SK-N-SH (cell line): Measurements from ENCODE around the gene TCEA3. TPM values are rescaled to one million over a fixed set of nuclear protein-coding genes. Genes with fewer than 3 reads are reported as not detected.

Experiments
- CTCF ChIA-PET: fragments of 300-600, 350-600 bp; formaldehyde crosslinking; extraction: SDS; loops from one replicate; lab custom pipeline; 2021; lab: Yijun Ruan, JAX
- POLR2A ChIA-PET: fragments of 350-600 bp; sonication (Branson Sonifier 250); formaldehyde crosslinking; extraction: SDS; loops from one replicate; lab custom pipeline; 2020; ENCODE audit warnings: antibody characterized with exemption, inconsistent platforms; lab: Yijun Ruan, JAX
- DNase-seq: peaks from one replicate; pipeline ENCODE4 v3.0.0; 2012
- H2AFZ ChIP-seq: fragments of 200-600 bp; sonication (generic); 2 replicates; pipeline ENCODE4 v1.8.1; 2016; ENCODE audit warnings: antibody characterized with exemption, mild to moderate bottlenecking, low read depth
- H3F3A ChIP-seq: fragments of 200-600 bp; sonication (generic); replicated peaks from 2 replicates; pipeline ENCODE3; 2016; ENCODE audit warnings: antibody characterized with exemption, mild to moderate bottlenecking; ENCODE audit not compliant: insufficient read depth
- H3K27ac ChIP-seq, 2 experiments: fragments of 200-500 bp in 1 of 2; fragments of 200-600 bp in 1 of 2; sonication (Bioruptor generic) in 1 of 2; sonication (generic), shearing (Covaris generic) in 1 of 2; 2 replicates each; pipeline versions ENCODE4 v1.5.1 to v1.6.1; 2014 to 2016; ENCODE audit warnings: low read depth in 2 of 2, inconsistent platforms in 1 of 2, low read length in 1 of 2, mild to moderate bottlenecking in 1 of 2, mixed read lengths in 1 of 2
- H3K27me3 ChIP-seq: fragments of 200-600 bp; sonication (generic), shearing (Covaris generic); 2 replicates; pipeline ENCODE4 v1.6.1; 2016; ENCODE audit warnings: mixed run types; ENCODE audit not compliant: insufficient read depth
- H3K36me3 ChIP-seq, 2 experiments: fragments of 200-500 bp in 1 of 2; fragments of 200-600 bp in 1 of 2; sonication (Bioruptor generic) in 1 of 2; sonication (generic) in 1 of 2; replicated peaks in 1 of 2; 2 replicates each; pipeline versions ENCODE3 to v1.5.1; 2014 to 2016; ENCODE audit warnings: low read length in 1 of 2, mild to moderate bottlenecking in 1 of 2; ENCODE audit not compliant: insufficient read depth in 2 of 2, control insufficient read depth in 1 of 2
- H3K4me1 ChIP-seq, 2 experiments: fragments of 200-500 bp in 1 of 2; fragments of 200-600 bp in 1 of 2; sonication (Bioruptor generic) in 1 of 2; sonication (generic), shearing (Covaris generic) in 1 of 2; 2 replicates each; pipeline versions ENCODE4 v1.5.1 to v1.6.1; 2014 to 2016; ENCODE audit warnings: low read depth in 1 of 2, low read length in 1 of 2, mixed run types in 1 of 2; ENCODE audit not compliant: insufficient read depth in 2 of 2, control insufficient read depth in 1 of 2
- H3K4me2 ChIP-seq: fragments of 200-600 bp; sonication (generic), shearing (Covaris generic); 2 replicates; pipeline ENCODE4 v1.6.1; 2017; ENCODE audit warnings: mixed run types
- H3K4me3 ChIP-seq, 2 experiments: fragments of 200-500 bp in 1 of 2; fragments of 200-600 bp in 1 of 2; sonication (Bioruptor generic) in 1 of 2; sonication (generic), shearing (Covaris generic) in 1 of 2; 2 replicates each; pipeline versions ENCODE4 v1.5.1 to v1.8.1; 2014 to 2016; ENCODE audit warnings: low read depth in 2 of 2, inconsistent platforms in 1 of 2, low read length in 1 of 2, mild to moderate bottlenecking in 1 of 2, mixed read lengths in 1 of 2, moderate library complexity in 1 of 2
- H3K79me2 ChIP-seq: fragments of 200-600 bp; sonication (generic); 2 replicates; pipeline ENCODE4 v1.8.1; 2017; ENCODE audit warnings: mild to moderate bottlenecking; ENCODE audit not compliant: insufficient read depth
- H3K9ac ChIP-seq: fragments of 200-600 bp; sonication (generic); 2 replicates; pipeline ENCODE4 v1.6.1; 2017; ENCODE audit warnings: mixed run types
- H3K9me2 ChIP-seq: fragments of 200-600 bp; sonication (generic); 2 replicates; pipeline ENCODE4 v1.6.1; 2017; ENCODE audit warnings: mixed run types
- H3K9me3 ChIP-seq: fragments of 200-600 bp; sonication (generic); 2 replicates; pipeline ENCODE4 v1.6.1; 2017; ENCODE audit warnings: mixed run types, mild to moderate bottlenecking, moderate library complexity
- H4K20me1 ChIP-seq: fragments of 200-600 bp; sonication (generic); 2 replicates; pipeline ENCODE4 v1.6.1; 2017; ENCODE audit warnings: mild to moderate bottlenecking, mixed run types; ENCODE audit not compliant: insufficient read depth
- CHD2 ChIP-seq: fragments of 150-350 bp; IDR thresholded peaks from 2 replicates; pipeline ENCODE4 v1.6.1; 2018; ENCODE audit warnings: low read length; ENCODE audit not compliant: partially characterized antibody
- EP300 ChIP-seq, 2 experiments: IDR thresholded peaks; 2 replicates each; pipeline versions ENCODE4 v1.4.0 to v1.6.1; 2012; ENCODE audit warnings: borderline replicate concordance in 1 of 2, low read depth in 1 of 2, low read length in 1 of 2
- EZH2phosphoT487 ChIP-seq: fragments of 200-600 bp; sonication (generic); IDR thresholded peaks from 2 replicates; pipeline ENCODE4 v1.6.1; 2017; ENCODE audit warnings: low read depth, mixed run types, mild to moderate bottlenecking, antibody characterized with exemption, moderate library complexity, borderline replicate concordance
- FOXJ3 ChIP-seq: sonication (generic); formaldehyde crosslinking; IDR thresholded peaks from 2 replicates; pipeline ENCODE4 v1.5.1; 2020; ENCODE audit warnings: mild to moderate bottlenecking, missing genetic modification reagents
- GABPA ChIP-seq: IDR thresholded peaks from 2 replicates; pipeline ENCODE4 v1.4.0; 2012; ENCODE audit warnings: low read depth, mild to moderate bottlenecking
- IRF3 ChIP-seq: fragments of 150-350 bp; IDR thresholded peaks from 2 replicates; pipeline ENCODE4 v1.6.1; 2016; ENCODE audit warnings: mild to moderate bottlenecking, low read depth, low read length
- MAX ChIP-seq: IDR thresholded peaks from 2 replicates; pipeline ENCODE4 v1.4.0; 2012; ENCODE audit warnings: low read depth
- NFIC ChIP-seq: IDR thresholded peaks from 2 replicates; pipeline ENCODE4 v1.4.0; 2012; ENCODE audit warnings: borderline replicate concordance
- NRF1 ChIP-seq: IDR thresholded peaks from 2 replicates; pipeline ENCODE4 v1.6.1; 2012; ENCODE audit warnings: low read depth, mild to moderate bottlenecking, low read length
- POLR2AphosphoS5 ChIP-seq: IDR thresholded peaks from 2 replicates; pipeline ENCODE4 v1.6.1; 2012; ENCODE audit warnings: low read depth, low read length
- RAD21 ChIP-seq: IDR thresholded peaks from 2 replicates; pipeline ENCODE4 v1.6.1; 2012; ENCODE audit warnings: mild to moderate bottlenecking, low read length
- RFX5 ChIP-seq: IDR thresholded peaks from 2 replicates; pipeline ENCODE4 v1.6.1; 2012; ENCODE audit warnings: mild to moderate bottlenecking, improper control_type of control experiment, low read length
- RXRA ChIP-seq: IDR thresholded peaks from 2 replicates; pipeline ENCODE4 v1.4.0; 2012; ENCODE audit warnings: low read depth, mild to moderate bottlenecking, borderline replicate concordance
- SMC3 ChIP-seq: IDR thresholded peaks from 2 replicates; pipeline ENCODE4 v1.6.1; 2012; ENCODE audit warnings: low read depth, low read length, improper control_type of control experiment
- TAF1 ChIP-seq: IDR thresholded peaks from 2 replicates; pipeline ENCODE4 v1.6.1; 2012; ENCODE audit warnings: low read depth, mild to moderate bottlenecking, low read length, moderate library complexity, borderline replicate concordance
- TEAD4 ChIP-seq: IDR thresholded peaks from 2 replicates; pipeline ENCODE4 v1.4.0; 2012; ENCODE audit warnings: mild to moderate bottlenecking, borderline replicate concordance; ENCODE audit not compliant: insufficient read depth
- ZBTB33 ChIP-seq: IDR thresholded peaks from 2 replicates; pipeline ENCODE4 v1.4.0; 2012; ENCODE audit warnings: low read depth, borderline replicate concordance
- WGBS: methylation state at CpG from one replicate; pipeline ENCODE4 v1.1.6; 2017; ENCODE audit warnings: low lambda C conversion rate; 5-methylcytosine and 5-hydroxymethylcytosine counted together
- polyA plus RNA-seq, 3 experiments: library from polyadenylated mRNA; depleted of rRNA; stranded (reverse); fragments of >200 nt; gene quantifications; 2 replicates each; pipeline ENCODE4 v1.2.3, GENCODE V29; 2012

Gene TCEA3
- polyA plus RNA-seq, 1 of the 3 experiments (the other 2 are of a cell fraction), result 1.1 TPM

- Histone ChIP-seq H2AFZ (no peak overlapping the region), H3K9ac (no peak overlapping the region), H3K27ac (no peak overlapping the region), H3K36me3 (peaks cover 0 to 4% of the 10 kb centered on the region in 2 experiments), H3K9me3 (no peaks in the 10 kb centered on the region), H3K4me1 (peaks cover 21 to 26% of the 10 kb centered on the region in 2 experiments), H3K4me3 (no peak overlapping the region), H3F3A (peaks cover 23% of the 10 kb centered on the region), H3K27me3 (no peaks in the 10 kb centered on the region), H4K20me1 (no peaks in the 10 kb centered on the region), H3K4me2 (no peak overlapping the region), H3K9me2 (no peaks in the 10 kb centered on the region), H3K79me2 (peaks cover 37% of the 10 kb centered on the region)
- POLR2A ChIA-PET, result no interaction called here
- CTCF ChIA-PET, result interaction anchor here (5.9 kb wide), 1 partner anchor 32 kb away, joined by 61 read pairs; no protein-coding TSS in a partner anchor
- DNase-seq, result no peak
- 91% methylated on average over 13 of the region's 13 CpGs for WGBS
- no peak for TF ChIP-seq EZH2phosphoT487
- no peak for TF ChIP-seq RXRA
- no peak for TF ChIP-seq EP300 (IDR thresholded peaks at IDR 0.05; ENCODE audit: borderline replicate concordance in 1 of 2, low read depth in 1 of 2, low read length in 1 of 2)
- TF ChIP-seq TAF1, result no peak
- no peak for TF ChIP-seq IRF3
These were observed 52.3 kb downstream of the TCEA3 start for GRCh38 chr1:23371987-23372880.

- POLR2A ChIA-PET, result no interaction called here
- Histone ChIP-seq H2AFZ (no peak overlapping the region), H3K36me3 (peaks cover 11 to 15% of the 10 kb centered on the region in 2 experiments)
- TF ChIP-seq NFIC (no peak), FOXJ3 (CRISPR knock-in tag) (no peak), CHD2 (no peak), TAF1 (no peak), SMC3 (no peak), TEAD4 (no peak), NRF1 (no peak), EZH2phosphoT487 (no peak), RFX5 (no peak), GABPA (no peak), POLR2AphosphoS5 (no peak; the same call in 1 of the 2 replicates), MAX (no peak), ZBTB33 (no peak), RXRA (no peak), IRF3 (no peak), RAD21 (no peak)
These were observed 53.6 kb downstream of the TCEA3 start for GRCh38 chr1:23370709-23371584.

More at GRCh38 chr1:23370709-23371584, 53.6 kb downstream of the TCEA3 start:
- Histone ChIP-seq H3K79me2 (peaks cover 50% of the 10 kb centered on the region), H3K9me3 (no peaks in the 10 kb centered on the region), H3K4me3 (peak overlapping the region; percentile 17 to 97; a peak in 2 of 4 replicates), H3K27me3 (no peaks in the 10 kb centered on the region), H4K20me1 (no peaks in the 10 kb centered on the region), H3K4me1 (peaks cover 15 to 30% of the 10 kb centered on the region in 2 experiments), H3K4me2 (peak overlapping the region; percentile 98), H3K27ac (peak overlapping the region; percentile 92 to 99), H3K9me2 (no peaks in the 10 kb centered on the region), H3F3A (peaks cover 15% of the 10 kb centered on the region), H3K9ac (peak overlapping the region; percentile 94; the same call in 1 of the 2 replicates)
- 77% methylated on average over 12 of the region's 13 CpGs for WGBS
- peak; percentile 44 for DNase-seq
- CTCF ChIA-PET, result interaction anchor here (0.8 to 5.9 kb wide), 4 partner anchors 16 to 141 kb away, joined by 4 to 61 read pairs (median 4); no protein-coding TSS in a partner anchor
